ENCODE data around the gene SLC8B1. TPM values are rescaled to one million over a fixed set of nuclear protein-coding genes. Genes with fewer than 3 reads are reported as not detected.

Gene SLC8B1
- total and polyA plus RNA-seq, 9 of the 15 experiments (the other 6 are each of a cell fraction or from before 2014, with no cell fraction given) = 0.86 to 34.1 (median 18.5) TPM

- peak overlapping the region in 1 of 2 experiments; percentile 73; a peak in 2 of 4 replicates for H3K9ac ChIP-seq (ENCODE audit: insufficient read depth in 1 of 2, low read depth in 2 of 2, low read length in 2 of 2)
- POLR2A ChIA-PET = interaction anchor here (0.8 to 2.2 kb wide), 3 partner anchors 10 to 151 kb away, joined by 3 to 5 read pairs (median 3); partner anchors contain the start of gene SDSL
- H3K4me2 ChIP-seq (ENCODE audit: insufficient read depth, low read length) = no peak overlapping the region
- peak; percentile 47; the same call in 2 of the 3 replicates for ATAC-seq
- intact Hi-C loops (cut with micrococcal nuclease) (no loop called here), in situ Hi-C loops (cut with MboI) (no loop called here)
- CTCF ChIA-PET (ENCODE audit: low intra/inter-chr PET ratio) = no interaction called here
- no peaks in the 10 kb centered on the region for H4K20me1 ChIP-seq (replicated peaks; ENCODE audit: control insufficient read depth, insufficient read depth, low read length)
- H3K27me3 ChIP-seq (ENCODE audit: control insufficient read depth in 2 of 2, insufficient read depth in 2 of 2, low read length in 2 of 2) = no peaks in the 10 kb centered on the region
- peak overlapping the region; percentile 34; the same call in 2 of the 3 replicates for H3K27ac ChIP-seq (ENCODE audit: extremely low read depth, low read depth, low read length)
- no peak for DNase-seq (ENCODE audit: extremely low read depth in 1 of 4, low spot score in 3 of 4)
- H3K4me3 ChIP-seq = no peak overlapping the region
- no peaks in the 10 kb centered on the region for H3K9me1 ChIP-seq (ENCODE audit: control insufficient read depth, insufficient read depth, low read length)
- peaks cover 13 to 16% of the 10 kb centered on the region in 2 experiments for H3K4me1 ChIP-seq (replicated peaks in 1 of 2; ENCODE audit: control insufficient read depth in 2 of 2, insufficient read depth in 2 of 2, low read length in 2 of 2)
- 42% methylated on average over 10 of the region's 10 CpGs for WGBS (ENCODE audit: insufficient coverage, low coverage, missing lambda C conversion rate)
- peak overlapping the region; percentile 65 for H2AFZ ChIP-seq (ENCODE audit: low read depth, low read length)
- H3K79me2 ChIP-seq (ENCODE audit: control insufficient read depth, insufficient read depth, low read length) = no peaks in the 10 kb centered on the region
- no peak for FAIRE-seq
- H3K9me3 ChIP-seq (replicated peaks; ENCODE audit: control insufficient read depth, insufficient read depth, low read depth, low read length) = no peaks in the 10 kb centered on the region
- H3K36me3 ChIP-seq (ENCODE audit: control insufficient read depth, insufficient read depth, low read length) = peaks cover 47% of the 10 kb centered on the region; the same call in 2 of the 3 replicates
- TF ChIP-seq HINFP (tag; conservative IDR thresholded peaks at IDR 0.05; ENCODE audit: low read depth) (no peak), ID3 (CRISPR knock-in tag; IDR thresholded peaks at IDR 0.05) (no peak), ID3 (tag; IDR thresholded peaks at IDR 0.05) (no peak), KLF10 (CRISPR knock-in tag; IDR thresholded peaks at IDR 0.05) (no peak), ZNF644 (tag; IDR thresholded peaks at IDR 0.05; ENCODE audit: low read depth) (0 out of 2 replicates have a peak, but pooled peaks have one; percentile 21), ZKSCAN1 (IDR thresholded peaks at IDR 0.05; ENCODE audit: low read depth, low read length) (no peak)
- no TSS peak for BruUV-seq (replicated peaks)
Observed at GRCh38 chr12:113271466-113271852, 63.5 kb downstream of the SLC8B1 start.

Data from K562 (cell line).